ENCODE data around the gene SORL1. TPM values are rescaled to one million over a fixed set of nuclear protein-coding genes. Genes with fewer than 3 reads are reported as not detected.
A peak's percentile ranks its signal among the peaks of the same experiment; 100 is the strongest.

The SORL1 gene
- total RNA-seq, 1 donor from 2014 or later, result 20.9 TPM

- peaks cover 21% of the 10 kb centered on the region for H3K36me3 Mint-ChIP-seq (ENCODE audit: low read depth)
- DNase-seq (ENCODE audit: low spot score), result no peak
- no peaks in the 10 kb centered on the region for H3K9me3 Mint-ChIP-seq
- H3K27me3 Mint-ChIP-seq (ENCODE audit: insufficient read depth), result no peaks in the 10 kb centered on the region
- peak overlapping the region; percentile 92 for H3K27ac Mint-ChIP-seq
- intact Hi-C loops (cut with micrococcal nuclease), result loop anchor here (2.0 kb wide), 2 partner anchors 46 to 130 kb away; no protein-coding TSS in a partner anchor
- peak overlapping the region; percentile 73 for H3K4me3 Mint-ChIP-seq
- peaks cover 87% of the 10 kb centered on the region for H3K4me1 Mint-ChIP-seq (ENCODE audit: low read depth)
These were observed 3.0 kb upstream of the SORL1 start for GRCh38 chr11:121449123-121449522.

- intact Hi-C loops (cut with micrococcal nuclease), result loop anchor here (2.0 to 5.0 kb wide), 4 partner anchors 45 to 201 kb away; no protein-coding TSS in a partner anchor
- DNase-seq (ENCODE audit: low spot score), result no peak
- H3K9me3 Mint-ChIP-seq, result no peaks in the 10 kb centered on the region
- no peaks in the 10 kb centered on the region for H3K27me3 Mint-ChIP-seq (ENCODE audit: insufficient read depth)
- H3K4me1 Mint-ChIP-seq (ENCODE audit: low read depth), result peaks cover 87% of the 10 kb centered on the region
- peak overlapping the region; percentile 53 for H3K4me3 Mint-ChIP-seq
- H3K27ac Mint-ChIP-seq, result peak overlapping the region; percentile 74
- H3K36me3 Mint-ChIP-seq (ENCODE audit: low read depth), result peaks cover 18% of the 10 kb centered on the region
These were observed 2.5 kb upstream of the SORL1 start for GRCh38 chr11:121449626-121450025.

GRCh38 chr11:121450401-121450800 lies 1.7 kb upstream of the SORL1 start:
- intact Hi-C loops (cut with micrococcal nuclease), result loop anchor here (2.0 to 5.0 kb wide), 2 partner anchors 87 to 202 kb away; no protein-coding TSS in a partner anchor
- Mint-ChIP-seq H3K9me3 (no peaks in the 10 kb centered on the region), H3K4me1 (ENCODE audit: low read depth) (peaks cover 87% of the 10 kb centered on the region), H3K36me3 (ENCODE audit: low read depth) (peaks cover 22% of the 10 kb centered on the region), H3K27ac (peak overlapping the region; percentile 55), H3K4me3 (peak overlapping the region; percentile 65), H3K27me3 (ENCODE audit: insufficient read depth) (no peaks in the 10 kb centered on the region)
- no peak for DNase-seq (ENCODE audit: low spot score)

GRCh38 chr11:121451178-121451985 lies 732 bp upstream of the SORL1 start:
- peak overlapping the region; percentile 65 for H3K4me3 Mint-ChIP-seq
- H3K27ac Mint-ChIP-seq, result peak overlapping the region; percentile 55
- no peaks in the 10 kb centered on the region for H3K9me3 Mint-ChIP-seq
- intact Hi-C loops (cut with micrococcal nuclease), result loop anchor here (1.0 to 5.0 kb wide), 3 partner anchors 8 to 203 kb away; no protein-coding TSS in a partner anchor
- no peak for DNase-seq (ENCODE audit: low spot score)
- H3K36me3 Mint-ChIP-seq (ENCODE audit: low read depth), result peaks cover 18% of the 10 kb centered on the region
- H3K4me1 Mint-ChIP-seq (ENCODE audit: low read depth), result peaks cover 87% of the 10 kb centered on the region
- H3K27me3 Mint-ChIP-seq (ENCODE audit: insufficient read depth), result no peaks in the 10 kb centered on the region

- Mint-ChIP-seq H3K9me3 (no peaks in the 10 kb centered on the region), H3K4me3 (peak within 1 kb of the TSS; percentile 94), H3K36me3 (ENCODE audit: low read depth) (peaks cover 25% of the 10 kb centered on the region), H3K4me1 (ENCODE audit: low read depth) (peaks cover 90% of the 10 kb centered on the region), H3K27ac (peak within 1 kb of the TSS; percentile 92), H3K27me3 (ENCODE audit: insufficient read depth) (no peaks in the 10 kb centered on the region)
- peak; percentile 43 for DNase-seq (ENCODE audit: low spot score)
- intact Hi-C loops (cut with micrococcal nuclease), result loop anchor here (1.0 to 5.0 kb wide), 7 partner anchors 12 to 160 kb away; partner anchors contain the start of gene SC5D
These were observed 566 bp downstream of the SORL1 start, which contains the start of gene SORL1-AS1 for GRCh38 chr11:121452609-121453150. Gene SORL1-AS1 (minus strand): TSS chr11:121452967.

- Mint-ChIP-seq H3K9me3 (no peaks in the 10 kb centered on the region), H3K4me3 (peak overlapping the region; percentile 75), H3K4me1 (ENCODE audit: low read depth) (peaks cover 90% of the 10 kb centered on the region), H3K27me3 (ENCODE audit: insufficient read depth) (no peaks in the 10 kb centered on the region), H3K36me3 (ENCODE audit: low read depth) (peaks cover 26% of the 10 kb centered on the region), H3K27ac (peak overlapping the region; percentile 92)
- intact Hi-C loops (cut with micrococcal nuclease), result loop anchor here (1.0 to 5.0 kb wide), 4 partner anchors 35 to 161 kb away; partner anchors contain the start of gene SC5D
- DNase-seq (ENCODE audit: low spot score), result no peak
These were observed 1.6 kb downstream of the SORL1 start for GRCh38 chr11:121453589-121454299.

GRCh38 chr11:121455115-121455514 lies 3.0 kb downstream of the SORL1 start:
- intact Hi-C loops (cut with micrococcal nuclease), result no loop called here
- DNase-seq (ENCODE audit: low spot score), result no peak
- no peaks in the 10 kb centered on the region for H3K9me3 Mint-ChIP-seq
- H3K36me3 Mint-ChIP-seq (ENCODE audit: low read depth), result peaks cover 32% of the 10 kb centered on the region
- no peak overlapping the region for H3K27ac Mint-ChIP-seq
- H3K4me1 Mint-ChIP-seq (ENCODE audit: low read depth), result peaks cover 90% of the 10 kb centered on the region
- H3K4me3 Mint-ChIP-seq, result peak overlapping the region; percentile 1
- no peaks in the 10 kb centered on the region for H3K27me3 Mint-ChIP-seq (ENCODE audit: insufficient read depth)

GRCh38 chr11:121456151-121456550 lies 4.0 kb downstream of the SORL1 start:
- Mint-ChIP-seq H3K4me1 (ENCODE audit: low read depth) (peaks cover 85% of the 10 kb centered on the region), H3K4me3 (peak overlapping the region; percentile 50), H3K36me3 (ENCODE audit: low read depth) (peaks cover 35% of the 10 kb centered on the region), H3K27me3 (ENCODE audit: insufficient read depth) (no peaks in the 10 kb centered on the region), H3K9me3 (no peaks in the 10 kb centered on the region), H3K27ac (peak overlapping the region; percentile 24)
- DNase-seq (ENCODE audit: low spot score), result no peak
- intact Hi-C loops (cut with micrococcal nuclease), result no loop called here

GRCh38 chr11:121456816-121457431 lies 4.8 kb downstream of the SORL1 start:
- no peaks in the 10 kb centered on the region for H3K27me3 Mint-ChIP-seq (ENCODE audit: insufficient read depth)
- H3K27ac Mint-ChIP-seq, result no peak overlapping the region
- intact Hi-C loops (cut with micrococcal nuclease), result no loop called here
- peaks cover 38% of the 10 kb centered on the region for H3K36me3 Mint-ChIP-seq (ENCODE audit: low read depth)
- H3K4me1 Mint-ChIP-seq (ENCODE audit: low read depth), result peaks cover 89% of the 10 kb centered on the region
- peak overlapping the region; percentile 25 for H3K4me3 Mint-ChIP-seq
- DNase-seq (ENCODE audit: low spot score), result no peak
- H3K9me3 Mint-ChIP-seq, result no peaks in the 10 kb centered on the region

GRCh38 chr11:121458551-121458950 lies 6.4 kb downstream of the SORL1 start:
- Mint-ChIP-seq H3K36me3 (ENCODE audit: low read depth) (peaks cover 38% of the 10 kb centered on the region), H3K27me3 (ENCODE audit: insufficient read depth) (no peaks in the 10 kb centered on the region), H3K4me3 (no peak overlapping the region), H3K27ac (no peak overlapping the region), H3K4me1 (ENCODE audit: low read depth) (peaks cover 94% of the 10 kb centered on the region), H3K9me3 (no peaks in the 10 kb centered on the region)
- intact Hi-C loops (cut with micrococcal nuclease), result no loop called here
- DNase-seq (ENCODE audit: low spot score), result no peak

- Mint-ChIP-seq H3K4me1 (ENCODE audit: low read depth) (peaks cover 94% of the 10 kb centered on the region), H3K27ac (peak overlapping the region; percentile 35), H3K9me3 (no peaks in the 10 kb centered on the region), H3K4me3 (peak overlapping the region; percentile 20), H3K27me3 (ENCODE audit: insufficient read depth) (peaks cover 2% of the 10 kb centered on the region), H3K36me3 (ENCODE audit: low read depth) (peaks cover 38% of the 10 kb centered on the region)
- intact Hi-C loops (cut with micrococcal nuclease), result loop anchor here (10.0 kb wide), 2 partner anchors 1395 to 1605 kb away; partner anchors contain the start of gene HSPA8
- DNase-seq (ENCODE audit: low spot score), result no peak
These were observed 7.4 kb downstream of the SORL1 start for GRCh38 chr11:121459413-121460017.

All from activated T-helper 1 cell treated with anti-CD3 and anti-CD28 coated beads, Interleukin-12 subunit alpha, Interleukin-12 subunit beta, Interleukin-2, Interleukin-4 antibody, amounts not matched to agents 30 ng/mL and 10 ng/mL and 1 ng/mL, durations not matched to agents 14 hours and 24 hours and 36 hours (primary cell).